ENCODE measurements around the gene SH3PXD2B.

DNA sequence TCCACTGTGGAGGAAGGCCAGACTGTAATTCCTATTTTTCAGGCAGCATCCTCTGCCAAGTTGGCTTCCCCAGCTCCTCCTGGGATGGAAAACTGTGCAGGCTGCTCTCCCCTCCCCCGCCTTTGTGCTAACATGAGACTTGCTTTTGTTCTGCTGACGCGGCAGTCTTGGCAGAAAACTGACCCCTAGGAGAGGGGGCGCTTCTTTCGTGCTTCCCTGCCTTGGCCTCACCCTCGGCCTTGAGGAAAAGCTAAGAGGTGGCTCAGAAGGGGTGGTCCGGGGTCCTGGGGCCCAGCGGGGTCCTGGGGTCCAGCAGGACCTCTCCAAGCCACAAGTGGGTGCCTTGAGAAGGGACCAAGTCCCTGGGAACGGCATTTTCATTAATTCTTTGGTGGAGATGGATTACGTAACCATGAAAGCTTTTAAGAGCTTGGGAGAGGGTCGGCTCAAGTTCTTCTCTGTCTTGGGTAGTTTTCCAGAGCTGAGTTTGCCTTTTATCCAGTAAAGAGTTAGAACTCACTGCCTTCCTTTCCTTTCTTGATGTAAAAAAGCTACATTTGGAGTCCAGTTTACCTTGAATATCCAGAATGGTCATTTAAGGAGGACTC lies 51.0 kb downstream of the SH3PXD2B start:
- TF ChIP-seq POLR2AphosphoS5 (IDR thresholded peaks at IDR 0.05; ENCODE audit: low read depth, low read length) (no peak), POLR2A (IDR thresholded peaks at IDR 0.05; ENCODE audit: low read depth, low read length) (no peak), TAF1 (IDR thresholded peaks at IDR 0.05; ENCODE audit: borderline replicate concordance, low read depth, low read length) (no peak)

Measured in GM12892 (cell line).